Fibroblast of lung (primary cell): ENCODE results near the gene COLQ.

Experiments
- CTCF ChIP-seq, 2 donors: IDR thresholded peaks in 1 of 2; conservative IDR thresholded peaks in 1 of 2; 1 replicate in 1 of 2; 2 replicates in 1 of 2; pipeline ENCODE4 v1.5.1; 2011 to 2012; ENCODE audit warnings: low read length in 2 of 2, control low read depth in 1 of 2, inconsistent platforms in 1 of 2, low read depth in 1 of 2, mild to moderate bottlenecking in 1 of 2
- EZH2 ChIP-seq: IDR thresholded peaks from 2 replicates; pipeline ENCODE4 v1.5.1; 2012; ENCODE audit warnings: low read length, control low read depth, mild to moderate bottlenecking; ENCODE audit errors: missing control alignments

- no peak for TF ChIP-seq EZH2
- TF ChIP-seq CTCF (conservative IDR thresholded peaks at IDR 0.05 in 1 of 2, IDR thresholded peaks at IDR 0.05 in 1 of 2; ENCODE audit: low read depth in 1 of 2, low read length in 2 of 2) = no peak
Observed at GRCh38 chr3:15478640-15478979, 42.9 kb downstream of the COLQ start.
